ENCODE data around the gene ATP8A2. TPM values are rescaled to one million over a fixed set of nuclear protein-coding genes. Genes with fewer than 3 reads are reported as not detected.

ATP8A2 gene
- polyA plus RNA-seq, 3 donors, result not detected

DNA sequence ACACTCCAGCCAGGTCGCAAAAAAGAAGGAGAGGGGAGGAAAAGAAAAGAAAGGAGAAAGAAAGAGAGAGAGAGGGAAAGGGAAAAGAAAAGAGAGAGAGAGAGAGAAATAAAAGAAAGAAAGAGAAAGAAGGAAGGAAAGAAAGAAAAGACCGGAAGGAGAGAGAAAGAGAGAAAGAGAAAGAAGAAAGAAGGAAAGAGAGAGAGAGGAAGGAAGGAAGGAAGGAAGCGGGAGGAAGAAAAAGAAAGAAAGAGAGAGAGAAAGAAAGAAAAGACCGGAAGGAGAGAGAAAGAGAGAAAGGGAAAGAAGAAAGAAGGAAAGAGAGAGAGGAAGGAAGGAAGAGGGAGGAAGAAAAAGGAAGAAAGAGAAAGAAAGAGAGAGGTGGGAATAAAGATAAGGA is 359.3 kb downstream of the ATP8A2 start:
- Histone ChIP-seq H3K27ac (ENCODE audit: low read depth in 1 of 2, low read length in 2 of 2) (no peak overlapping the region), H3K4me3 (replicated peaks in 1 of 3; ENCODE audit: low read depth in 2 of 3, low read length in 3 of 3) (no peak overlapping the region), H3K9me3 (replicated peaks in 1 of 2; ENCODE audit: control insufficient read depth in 1 of 2, insufficient read depth in 1 of 2, low read length in 2 of 2) (no peaks in the 10 kb centered on the region), H3K36me3 (replicated peaks in 1 of 2; ENCODE audit: control insufficient read depth in 1 of 2, insufficient read depth in 2 of 2, low read length in 2 of 2) (no peaks in the 10 kb centered on the region), H3K27me3 (ENCODE audit: control insufficient read depth in 2 of 2, insufficient read depth in 2 of 2, low read length in 2 of 2) (no peaks in the 10 kb centered on the region), H3K4me2 (replicated peaks; ENCODE audit: extremely low read depth, low read length, poor library complexity, severe bottlenecking) (no peak overlapping the region), H3K9ac (ENCODE audit: insufficient read depth, low read length, poor library complexity, severe bottlenecking) (no peak overlapping the region), H3K4me1 (ENCODE audit: control insufficient read depth in 1 of 2, insufficient read depth in 2 of 2, low read length in 2 of 2) (no peaks in the 10 kb centered on the region), H2AFZ (ENCODE audit: insufficient read depth, low read depth, low read length, poor library complexity, severe bottlenecking) (no peak overlapping the region), H3K79me2 (ENCODE audit: insufficient read depth, low read length) (no peaks in the 10 kb centered on the region), H4K20me1 (ENCODE audit: insufficient read depth, low read length) (no peaks in the 10 kb centered on the region)
- WGBS (ENCODE audit: insufficient coverage), result 88% methylated on average over 3 of the region's 4 CpGs
- H3K4me1 Mint-ChIP-seq, result no peaks in the 10 kb centered on the region
- no peak overlapping the region for H3K27ac Mint-ChIP-seq
- intact Hi-C loops (cut with micrococcal nuclease), result no loop called here
- peaks cover 0 to 2% (median 2%) of the 10 kb centered on the region in 3 donors for H3K27me3 Mint-ChIP-seq (ENCODE audit: low read depth in 3 of 3)
- H3K4me3 Mint-ChIP-seq, result no peak overlapping the region
- no peak for DNase-seq
- H3K9me3 Mint-ChIP-seq, result peaks cover 0 to 4% (median 1%) of the 10 kb centered on the region in 7 donors
- TF ChIP-seq, protein P1, sequence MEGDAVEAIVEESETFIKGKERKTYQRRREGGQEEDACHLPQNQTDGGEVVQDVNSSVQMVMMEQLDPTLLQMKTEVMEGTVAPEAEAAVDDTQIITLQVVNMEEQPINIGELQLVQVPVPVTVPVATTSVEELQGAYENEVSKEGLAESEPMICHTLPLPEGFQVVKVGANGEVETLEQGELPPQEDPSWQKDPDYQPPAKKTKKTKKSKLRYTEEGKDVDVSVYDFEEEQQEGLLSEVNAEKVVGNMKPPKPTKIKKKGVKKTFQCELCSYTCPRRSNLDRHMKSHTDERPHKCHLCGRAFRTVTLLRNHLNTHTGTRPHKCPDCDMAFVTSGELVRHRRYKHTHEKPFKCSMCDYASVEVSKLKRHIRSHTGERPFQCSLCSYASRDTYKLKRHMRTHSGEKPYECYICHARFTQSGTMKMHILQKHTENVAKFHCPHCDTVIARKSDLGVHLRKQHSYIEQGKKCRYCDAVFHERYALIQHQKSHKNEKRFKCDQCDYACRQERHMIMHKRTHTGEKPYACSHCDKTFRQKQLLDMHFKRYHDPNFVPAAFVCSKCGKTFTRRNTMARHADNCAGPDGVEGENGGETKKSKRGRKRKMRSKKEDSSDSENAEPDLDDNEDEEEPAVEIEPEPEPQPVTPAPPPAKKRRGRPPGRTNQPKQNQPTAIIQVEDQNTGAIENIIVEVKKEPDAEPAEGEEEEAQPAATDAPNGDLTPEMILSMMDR (IDR thresholded peaks at IDR 0.05), result no peak
- no peaks in the 10 kb centered on the region for H3K36me3 Mint-ChIP-seq

DNA sequence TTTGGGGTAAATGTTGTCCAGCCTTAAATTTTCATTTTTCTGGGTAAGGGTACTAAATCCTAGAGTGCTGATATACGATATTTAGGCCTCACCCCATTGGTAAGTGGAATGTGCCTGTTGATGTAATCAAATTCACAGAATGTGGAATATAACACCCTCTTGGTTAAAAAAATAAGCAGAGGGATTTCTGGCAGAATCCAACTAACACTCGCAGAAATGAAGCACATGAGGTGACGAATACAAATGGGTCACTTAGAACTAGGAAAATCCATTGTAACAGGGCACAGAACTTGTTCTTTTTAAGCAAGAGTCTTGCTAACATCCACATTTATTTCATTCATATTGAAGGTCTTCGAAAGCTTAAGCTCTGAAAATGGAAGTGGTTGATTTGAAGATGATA is 359.8 kb downstream of the ATP8A2 start:
- intact Hi-C loops (cut with micrococcal nuclease), result no loop called here
- Histone ChIP-seq H3K4me3 (replicated peaks in 1 of 3; ENCODE audit: low read depth in 2 of 3, low read length in 3 of 3) (no peak overlapping the region), H3K9me3 (replicated peaks in 1 of 2; ENCODE audit: control insufficient read depth in 1 of 2, insufficient read depth in 1 of 2, low read length in 2 of 2) (no peaks in the 10 kb centered on the region), H3K36me3 (replicated peaks in 1 of 2; ENCODE audit: control insufficient read depth in 1 of 2, insufficient read depth in 2 of 2, low read length in 2 of 2) (no peaks in the 10 kb centered on the region), H3K79me2 (ENCODE audit: insufficient read depth, low read length) (no peaks in the 10 kb centered on the region), H3K9ac (ENCODE audit: insufficient read depth, low read length, poor library complexity, severe bottlenecking) (no peak overlapping the region), H3K27ac (ENCODE audit: low read depth in 1 of 2, low read length in 2 of 2) (no peak overlapping the region), H3K27me3 (ENCODE audit: control insufficient read depth in 2 of 2, insufficient read depth in 2 of 2, low read length in 2 of 2) (no peaks in the 10 kb centered on the region), H4K20me1 (ENCODE audit: insufficient read depth, low read length) (no peaks in the 10 kb centered on the region), H2AFZ (ENCODE audit: insufficient read depth, low read depth, low read length, poor library complexity, severe bottlenecking) (no peak overlapping the region), H3K4me2 (replicated peaks; ENCODE audit: extremely low read depth, low read length, poor library complexity, severe bottlenecking) (no peak overlapping the region), H3K4me1 (ENCODE audit: control insufficient read depth in 1 of 2, insufficient read depth in 2 of 2, low read length in 2 of 2) (no peaks in the 10 kb centered on the region)
- WGBS (ENCODE audit: insufficient coverage), result no CpG with 5 or more reads among the region's 4 CpGs
- H3K27me3 Mint-ChIP-seq (ENCODE audit: low read depth in 3 of 3), result peaks cover 0 to 2% (median 2%) of the 10 kb centered on the region in 3 donors
- H3K36me3 Mint-ChIP-seq, result no peaks in the 10 kb centered on the region
- H3K4me3 Mint-ChIP-seq, result no peak overlapping the region
- no peak overlapping the region for H3K27ac Mint-ChIP-seq
- peaks cover 0 to 4% (median 1%) of the 10 kb centered on the region in 7 donors for H3K9me3 Mint-ChIP-seq
- TF ChIP-seq, protein P1 (IDR thresholded peaks at IDR 0.05), result no peak
- DNase-seq, result no peak
- H3K4me1 Mint-ChIP-seq, result no peaks in the 10 kb centered on the region

Data from CD14-positive monocyte (primary cell).